Measurements from ENCODE around the gene PRAMEF12.
"Not testable (repeated sequence)": the region's sequence is repeated elsewhere in the genome, so short reads cannot be mapped to it uniquely, and the experiment has no call there.

PRAMEF12 gene

GRCh38 chr1:12771186-12771585 lies 2.4 kb upstream of the PRAMEF12 start:
- FAIRE-seq: no peak

GRCh38 chr1:12772520-12772919 lies 1.0 kb upstream of the PRAMEF12 start:
- FAIRE-seq: no peak

- no peak for FAIRE-seq
These were observed 1.3 kb downstream of the PRAMEF12 start for GRCh38 chr1:12774801-12775345.

DNA sequence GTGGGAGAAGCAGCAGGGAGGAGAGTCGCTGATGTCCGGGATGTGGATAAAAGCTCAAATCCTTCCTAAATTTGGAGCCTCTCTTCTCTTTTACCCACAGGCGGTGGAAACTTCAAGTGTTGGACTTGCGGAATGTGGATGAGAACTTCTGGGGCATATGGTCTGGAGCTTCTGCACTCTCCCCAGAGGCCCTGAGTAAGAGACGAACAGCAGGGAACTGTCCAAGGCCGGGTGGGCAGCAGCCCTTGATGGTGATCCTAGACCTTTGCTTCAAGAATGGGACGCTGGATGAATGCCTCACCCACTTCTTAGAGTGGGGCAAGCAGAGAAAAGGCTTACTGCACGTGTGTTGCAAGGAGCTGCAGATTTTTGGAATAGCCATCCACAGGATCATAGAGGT lies 1.9 kb downstream of the PRAMEF12 start:
- FAIRE-seq: no peak

DNA sequence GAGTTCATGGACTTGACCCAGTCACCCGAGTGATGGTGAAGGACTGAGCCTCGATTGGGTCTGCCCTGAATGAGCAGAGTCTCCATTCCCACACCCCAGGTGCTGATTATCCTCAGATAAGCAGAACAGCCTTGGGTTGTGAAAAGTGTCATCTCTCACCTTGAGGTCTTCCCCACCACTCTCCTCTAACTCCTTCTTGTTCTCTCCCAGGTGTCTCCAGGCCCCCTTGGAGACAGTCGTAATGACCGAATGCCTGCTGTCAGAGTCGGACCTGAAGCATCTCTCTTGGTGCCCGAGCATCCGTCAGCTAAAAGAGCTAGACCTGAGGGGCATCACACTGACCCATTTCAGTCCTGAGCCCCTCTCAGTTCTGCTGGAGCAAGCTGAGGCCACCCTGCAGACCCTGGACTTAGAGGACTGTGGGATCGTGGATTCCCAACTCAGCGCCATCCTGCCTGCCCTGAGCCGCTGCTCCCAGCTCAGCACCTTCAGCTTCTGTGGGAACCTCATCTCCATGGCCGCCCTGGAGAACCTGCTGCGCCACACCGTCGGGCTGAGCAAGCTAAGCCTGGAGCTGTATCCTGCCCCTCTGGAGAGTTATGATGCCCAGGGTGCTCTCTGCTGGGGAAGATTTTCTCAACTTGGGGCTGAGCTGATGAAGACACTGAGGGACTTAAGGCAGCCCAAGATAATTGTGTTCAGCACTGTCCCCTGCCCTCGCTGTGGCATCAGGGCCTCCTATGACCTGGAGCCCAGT lies 3.4 kb downstream of the PRAMEF12 start:
- FAIRE-seq: no peak

DNA sequence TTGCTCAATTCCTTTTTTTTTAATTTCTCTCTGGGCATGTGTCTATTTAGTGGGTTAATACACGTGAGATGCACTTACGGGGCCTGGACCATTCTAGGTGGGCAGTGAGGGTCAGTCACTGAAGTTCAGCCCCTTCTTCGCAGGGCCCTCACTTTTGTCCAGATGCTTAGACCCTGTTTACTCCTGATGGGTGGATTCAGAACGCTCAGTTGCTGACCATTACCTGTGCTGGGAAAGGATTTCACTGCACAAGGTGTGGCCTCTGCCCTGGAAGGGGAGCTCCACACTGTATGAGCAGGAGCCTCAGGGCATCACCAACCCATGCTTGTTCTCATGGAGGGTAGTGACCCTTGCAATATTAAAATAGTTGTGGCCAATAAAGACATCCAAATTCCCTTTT lies 4.5 kb downstream of the PRAMEF12 start:
- FAIRE-seq: no peak

DNA sequence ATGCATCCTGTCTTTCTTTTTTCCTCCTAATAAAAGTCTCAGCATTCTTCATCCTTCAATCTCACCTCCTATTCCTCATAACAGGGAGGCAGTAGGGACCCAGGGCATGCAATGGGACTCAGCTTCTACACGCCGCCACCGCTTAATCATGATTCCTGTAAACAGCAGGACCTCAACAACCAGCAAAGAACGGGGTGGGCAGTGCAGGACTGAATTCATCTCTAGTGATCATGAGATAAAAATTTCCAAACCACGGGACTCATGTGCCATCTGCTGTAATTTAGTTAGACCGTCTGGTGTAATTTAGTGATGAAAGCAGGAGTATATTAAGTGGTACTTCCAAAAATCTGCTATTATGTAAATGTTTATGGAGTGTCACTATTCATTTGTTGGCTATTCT lies 5.4 kb downstream of the PRAMEF12 start:
- FAIRE-seq: no peak

DNA sequence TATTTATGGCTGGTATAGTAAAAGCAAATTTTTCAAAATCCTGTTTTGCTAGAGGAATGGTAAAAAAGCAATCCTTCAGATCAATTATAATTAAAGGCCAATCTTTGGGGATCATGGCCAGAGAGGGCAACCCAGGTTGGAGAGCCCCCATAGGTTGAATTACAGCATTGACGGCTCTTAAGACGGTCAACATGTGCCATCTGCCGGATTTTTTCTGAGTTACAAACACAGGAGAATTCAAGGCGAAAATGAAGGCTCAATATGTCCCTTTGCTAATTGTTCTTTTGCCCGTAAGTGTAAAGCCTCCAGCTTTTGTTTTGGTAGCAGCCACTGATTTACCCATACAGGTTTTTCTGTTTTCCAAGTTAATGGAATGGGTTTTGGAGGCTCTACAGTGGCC lies 8.0 kb downstream of the PRAMEF12 start:
- FAIRE-seq: not testable (repeated sequence)

- FAIRE-seq: not testable (repeated sequence)
These were observed 10.2 kb downstream of the PRAMEF12 start for GRCh38 chr1:12783783-12784182.

- not testable (repeated sequence) for FAIRE-seq
These were observed 11.2 kb downstream of the PRAMEF12 start for GRCh38 chr1:12784729-12785128.

- not testable (repeated sequence) for FAIRE-seq
These were observed 17.6 kb downstream of the PRAMEF12 start, which contains the start of gene PRAMEF1 for GRCh38 chr1:12791097-12791496. Gene PRAMEF1 (plus strand): TSS chr1:12791397. CDS start chr1:12793228, 1,831 bp downstream.

DNA sequence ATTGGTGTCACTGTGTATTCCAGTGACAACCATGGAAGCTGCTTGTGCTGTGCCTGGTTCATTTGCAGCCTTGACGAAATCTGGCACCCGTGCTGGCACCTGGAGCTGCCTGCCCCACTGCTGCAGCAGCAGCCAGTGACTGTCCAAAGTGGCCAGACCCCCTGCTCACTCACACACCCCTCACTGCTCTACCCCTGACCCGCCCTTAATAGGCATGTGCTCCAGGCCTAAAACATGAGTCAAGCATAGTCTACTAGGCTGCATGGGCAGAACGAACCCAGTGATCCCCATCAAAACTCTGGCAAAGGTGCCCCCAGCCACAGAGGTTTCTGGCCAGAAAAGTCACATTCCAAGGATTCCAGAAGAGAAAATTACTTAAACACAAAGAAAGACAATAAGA lies 25.4 kb downstream of the PRAMEF12 start:
- FAIRE-seq: no peak

DNA sequence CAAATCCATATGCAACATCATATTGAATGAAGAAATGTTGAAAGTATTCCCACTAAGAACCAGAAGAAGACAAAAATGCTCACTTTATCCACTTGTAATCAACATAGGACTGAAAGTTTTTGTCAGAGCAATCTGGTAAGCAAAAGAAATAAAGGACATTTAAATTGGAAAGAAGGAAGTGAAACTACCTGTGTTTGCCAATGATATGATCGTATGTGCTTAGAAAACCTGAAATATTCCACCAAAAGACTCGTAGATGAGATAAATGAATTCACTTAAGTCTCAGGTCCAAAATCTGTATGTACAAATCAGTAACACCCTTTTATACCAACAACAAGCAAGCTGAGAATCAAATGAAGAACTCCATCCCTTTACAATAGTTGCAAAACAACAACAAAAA lies 26.2 kb downstream of the PRAMEF12 start:
- FAIRE-seq: no peak

- no peak for FAIRE-seq
These were observed 36.4 kb downstream of the PRAMEF12 start for GRCh38 chr1:12809933-12810332.

- FAIRE-seq: no peak
These were observed 37.3 kb downstream of the PRAMEF12 start for GRCh38 chr1:12810691-12811408.

DNA sequence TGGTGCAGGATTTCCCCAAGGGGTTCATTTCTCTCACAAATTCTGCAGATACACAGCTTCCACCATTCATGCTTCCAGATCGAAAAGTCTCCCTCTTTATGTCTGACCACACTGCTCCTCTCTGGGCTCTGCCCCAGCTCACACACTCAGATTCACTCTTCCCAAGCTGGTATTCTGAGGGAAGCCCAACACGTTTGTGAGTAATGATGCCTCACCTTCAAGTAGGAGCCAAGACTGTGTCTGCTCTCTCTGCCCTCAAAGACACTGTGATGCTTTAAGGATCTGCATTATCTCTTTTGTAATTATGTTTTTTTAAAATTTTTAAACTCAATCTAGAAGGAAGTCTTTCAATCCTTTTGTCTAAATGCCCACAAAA lies 37.9 kb downstream of the PRAMEF12 start:
- FAIRE-seq: no peak

GRCh38 chr1:12819061-12819460 lies 45.5 kb downstream of the PRAMEF12 start:
- not testable (repeated sequence) for FAIRE-seq

Measured in colon (tissue), 2 donors.